Fibroblast of lung (primary cell): ENCODE data around the gene ADGRB3. TPM values are rescaled to one million over a fixed set of nuclear protein-coding genes. Genes with fewer than 3 reads are reported as not detected.

Source experiments
- DNase-seq, 2 donors: peaks; one replicate each; pipeline versions ENCODE4 v3.0.0 to v3.0.0-alpha.2; 2010; ENCODE audit warnings: low read depth in 2 of 2
- H2AFZ ChIP-seq: 2 replicates; pipeline ENCODE4 v1.5.1; 2012; ENCODE audit warnings: low read length, control low read depth, inconsistent platforms
- H3K27ac ChIP-seq: 2 replicates; pipeline ENCODE4 v1.5.1; 2011; ENCODE audit warnings: low read length, control low read depth; ENCODE audit not compliant: insufficient read depth
- H3K27me3 ChIP-seq: 2 replicates; pipeline ENCODE4 v1.5.1; 2011; ENCODE audit warnings: mild to moderate bottlenecking, low read length; ENCODE audit not compliant: control insufficient read depth, insufficient read depth
- H3K36me3 ChIP-seq: 2 replicates; pipeline ENCODE4 v1.5.1; 2011; ENCODE audit warnings: low read length; ENCODE audit not compliant: control insufficient read depth, insufficient read depth
- H3K4me1 ChIP-seq: 2 replicates; pipeline ENCODE4 v1.5.1; 2011; ENCODE audit warnings: low read length; ENCODE audit not compliant: control insufficient read depth, insufficient read depth; ENCODE audit errors: extremely low read depth
- H3K4me2 ChIP-seq: 2 replicates; pipeline ENCODE4 v1.5.1; 2011; ENCODE audit warnings: low read length, control low read depth; ENCODE audit not compliant: insufficient read depth; ENCODE audit errors: extremely low read depth
- H3K4me3 ChIP-seq, 4 experiments: fragments of 200-600 bp in 1 of 4; sonication (generic) in 1 of 4; replicated peaks in 1 of 4; 2 replicates each; pipeline ENCODE4 v1.5.1; 2011 to 2016; ENCODE audit warnings: low read length in 4 of 4, low read depth in 3 of 4, mild to moderate bottlenecking in 3 of 4, control low read depth in 2 of 4, inconsistent platforms in 1 of 4, mixed read lengths in 1 of 4; ENCODE audit not compliant: insufficient read depth in 1 of 4; ENCODE audit errors: control extremely low read depth in 1 of 4
- H3K79me2 ChIP-seq: 2 replicates; pipeline ENCODE4 v1.5.1; 2012; ENCODE audit warnings: mild to moderate bottlenecking, low read length, inconsistent platforms; ENCODE audit not compliant: control insufficient read depth, insufficient read depth
- H3K9ac ChIP-seq: 2 replicates; pipeline ENCODE4 v1.5.1; 2011; ENCODE audit warnings: mild to moderate bottlenecking, low read length, control low read depth; ENCODE audit not compliant: insufficient read depth
- H3K9me3 ChIP-seq: 2 replicates; pipeline ENCODE4 v1.5.1; 2012; ENCODE audit warnings: low read depth, low read length; ENCODE audit not compliant: control insufficient read depth, insufficient read depth
- H4K20me1 ChIP-seq: 2 replicates; pipeline ENCODE4 v1.5.1; 2011; ENCODE audit warnings: low read length; ENCODE audit not compliant: control insufficient read depth, insufficient read depth; ENCODE audit errors: extremely low read depth
- CTCF ChIP-seq, 2 donors: IDR thresholded peaks in 1 of 2; conservative IDR thresholded peaks in 1 of 2; 1 replicate in 1 of 2; 2 replicates in 1 of 2; pipeline ENCODE4 v1.5.1; 2011 to 2012; ENCODE audit warnings: low read length in 2 of 2, control low read depth in 1 of 2, inconsistent platforms in 1 of 2, low read depth in 1 of 2, mild to moderate bottlenecking in 1 of 2
- EZH2 ChIP-seq: IDR thresholded peaks from 2 replicates; pipeline ENCODE4 v1.5.1; 2012; ENCODE audit warnings: low read length, control low read depth, mild to moderate bottlenecking; ENCODE audit errors: missing control alignments
- polyA plus RNA-seq, 2 donors: library from polyadenylated mRNA; depleted of rRNA in 1 of 2; stranded (reverse) in 1 of 2; unstranded in 1 of 2; fragments of >200 nt; gene quantifications; 2 replicates each; pipeline ENCODE4 v1.2.1, GENCODE V29; 2011 to 2012; ENCODE audit warnings: missing spikeins in 1 of 2
- total RNA-seq: library from RNA; depleted of rRNA; stranded (reverse); fragments of >200 nt; gene quantifications from 2 replicates; pipeline ENCODE4 v1.2.1, GENCODE V29; 2014

ADGRB3 gene
- total and polyA plus RNA-seq, 2 donors (not counting 1 experiment from before 2014, with no cell fraction given): 0.33 TPM; not detected in 1

DNA sequence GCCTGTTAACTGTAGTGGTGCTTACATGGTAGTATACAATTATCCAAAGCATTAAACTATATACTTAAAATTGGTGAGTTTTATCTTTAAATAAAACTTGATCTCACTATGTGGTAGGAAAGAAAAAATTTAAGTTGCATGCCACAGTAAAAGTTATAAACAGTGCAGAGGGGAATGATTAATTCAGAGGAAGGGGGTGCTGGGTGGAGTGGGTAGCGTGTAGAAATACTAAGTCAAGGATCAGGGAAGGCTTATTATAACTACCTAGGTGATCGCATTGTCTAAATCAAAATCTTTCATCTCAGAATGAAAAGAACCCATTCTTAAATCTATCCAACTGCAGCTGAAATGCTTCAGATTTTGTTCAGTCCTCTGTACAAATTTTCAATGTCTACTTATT, 428.3 kb downstream of the ADGRB3 start:
- Histone ChIP-seq H3K36me3 (no peaks in the 10 kb centered on the region), H3K4me3 (no peak overlapping the region), H3K27me3 (no peaks in the 10 kb centered on the region), H3K79me2 (no peaks in the 10 kb centered on the region), H3K4me2 (no peak overlapping the region), H3K9ac (no peak overlapping the region), H3K9me3 (no peaks in the 10 kb centered on the region), H3K4me1 (no peaks in the 10 kb centered on the region), H2AFZ (no peak overlapping the region), H3K27ac (no peak overlapping the region), H4K20me1 (no peaks in the 10 kb centered on the region)
- no peak for TF ChIP-seq EZH2
- no peak for TF ChIP-seq CTCF (conservative IDR thresholded peaks at IDR 0.05 in 1 of 2, IDR thresholded peaks at IDR 0.05 in 1 of 2; ENCODE audit: low read depth in 1 of 2, low read length in 2 of 2)
- no peak for DNase-seq

DNA sequence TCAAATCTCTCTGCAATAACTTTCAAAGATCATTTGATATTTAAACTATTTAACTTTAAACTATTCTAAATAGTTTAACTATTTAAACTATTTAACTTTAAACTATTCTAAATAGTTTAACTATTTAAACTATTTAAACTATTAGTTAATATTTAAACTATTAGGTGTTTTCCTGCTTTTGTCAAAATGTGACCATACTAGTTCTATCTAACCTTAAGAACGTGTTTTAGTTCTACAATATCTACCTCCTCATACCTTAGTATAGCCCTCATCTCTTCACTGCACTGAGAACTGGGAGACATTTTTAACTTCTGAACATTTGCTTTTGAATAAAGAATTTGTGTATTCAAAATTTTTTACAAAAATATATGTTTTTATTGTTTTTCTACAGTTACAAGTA, 429.1 kb downstream of the ADGRB3 start:
- Histone ChIP-seq H4K20me1 (no peaks in the 10 kb centered on the region), H3K9ac (no peak overlapping the region), H3K27ac (no peak overlapping the region), H3K27me3 (no peaks in the 10 kb centered on the region), H3K36me3 (no peaks in the 10 kb centered on the region), H2AFZ (no peak overlapping the region), H3K4me2 (no peak overlapping the region), H3K4me1 (no peaks in the 10 kb centered on the region), H3K4me3 (no peak overlapping the region), H3K79me2 (no peaks in the 10 kb centered on the region), H3K9me3 (no peaks in the 10 kb centered on the region)
- no peak for TF ChIP-seq EZH2
- TF ChIP-seq CTCF (conservative IDR thresholded peaks at IDR 0.05 in 1 of 2, IDR thresholded peaks at IDR 0.05 in 1 of 2; ENCODE audit: low read depth in 1 of 2, low read length in 2 of 2): no peak
- DNase-seq: no peak

DNA sequence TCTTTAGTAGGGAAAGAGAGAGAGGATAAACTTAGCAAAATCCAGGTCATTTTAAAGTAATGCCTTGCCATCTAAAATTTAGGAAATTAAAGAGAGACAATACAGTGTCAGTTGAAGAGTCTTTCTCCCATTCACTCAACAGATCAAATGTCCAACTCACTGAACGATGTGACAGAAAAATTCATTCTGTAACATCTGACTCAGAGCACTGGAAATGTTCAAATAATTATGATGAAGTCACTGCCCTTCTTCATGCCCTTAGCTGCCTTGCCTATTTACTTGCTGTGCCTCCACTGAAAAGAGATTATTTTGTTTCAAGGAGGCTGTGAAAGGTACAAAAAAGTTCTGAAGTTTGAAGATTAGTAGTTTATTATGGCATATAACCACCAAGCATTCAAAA, 434.8 kb downstream of the ADGRB3 start:
- Histone ChIP-seq H2AFZ (no peak overlapping the region), H3K4me3 (no peak overlapping the region), H3K4me1 (no peaks in the 10 kb centered on the region), H3K9me3 (no peaks in the 10 kb centered on the region), H3K4me2 (no peak overlapping the region), H3K27me3 (no peaks in the 10 kb centered on the region), H4K20me1 (no peaks in the 10 kb centered on the region), H3K9ac (no peak overlapping the region), H3K36me3 (no peaks in the 10 kb centered on the region), H3K79me2 (no peaks in the 10 kb centered on the region), H3K27ac (no peak overlapping the region)
- TF ChIP-seq EZH2 (no peak), CTCF (conservative IDR thresholded peaks at IDR 0.05 in 1 of 2, IDR thresholded peaks at IDR 0.05 in 1 of 2; ENCODE audit: low read depth in 1 of 2, low read length in 2 of 2) (no peak)
- no peak for DNase-seq
